ENCODE measurements around the gene GRIN2A.
"Not testable (repeated sequence)": the region's sequence is repeated elsewhere in the genome, so short reads cannot be mapped to it uniquely, and the experiment has no call there.

GRIN2A gene

GRCh38 chr16:9900576-9900975 lies 281.7 kb downstream of the GRIN2A start:
- no peaks in the 10 kb centered on the region for H3K36me3 Mint-ChIP-seq (ENCODE audit: low read depth)
- peaks cover 4% of the 10 kb centered on the region for H3K4me1 Mint-ChIP-seq
- peaks cover 8% of the 10 kb centered on the region for H3K27me3 Mint-ChIP-seq (ENCODE audit: low read depth, poor library complexity)
- no peaks in the 10 kb centered on the region for H3K9me3 Mint-ChIP-seq
- H3K27ac Mint-ChIP-seq = no peak overlapping the region
- DNase-seq = no peak
- TF ChIP-seq, protein P1, sequence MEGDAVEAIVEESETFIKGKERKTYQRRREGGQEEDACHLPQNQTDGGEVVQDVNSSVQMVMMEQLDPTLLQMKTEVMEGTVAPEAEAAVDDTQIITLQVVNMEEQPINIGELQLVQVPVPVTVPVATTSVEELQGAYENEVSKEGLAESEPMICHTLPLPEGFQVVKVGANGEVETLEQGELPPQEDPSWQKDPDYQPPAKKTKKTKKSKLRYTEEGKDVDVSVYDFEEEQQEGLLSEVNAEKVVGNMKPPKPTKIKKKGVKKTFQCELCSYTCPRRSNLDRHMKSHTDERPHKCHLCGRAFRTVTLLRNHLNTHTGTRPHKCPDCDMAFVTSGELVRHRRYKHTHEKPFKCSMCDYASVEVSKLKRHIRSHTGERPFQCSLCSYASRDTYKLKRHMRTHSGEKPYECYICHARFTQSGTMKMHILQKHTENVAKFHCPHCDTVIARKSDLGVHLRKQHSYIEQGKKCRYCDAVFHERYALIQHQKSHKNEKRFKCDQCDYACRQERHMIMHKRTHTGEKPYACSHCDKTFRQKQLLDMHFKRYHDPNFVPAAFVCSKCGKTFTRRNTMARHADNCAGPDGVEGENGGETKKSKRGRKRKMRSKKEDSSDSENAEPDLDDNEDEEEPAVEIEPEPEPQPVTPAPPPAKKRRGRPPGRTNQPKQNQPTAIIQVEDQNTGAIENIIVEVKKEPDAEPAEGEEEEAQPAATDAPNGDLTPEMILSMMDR (IDR thresholded peaks at IDR 0.05) = no peak
- no peak overlapping the region for H3K4me3 Mint-ChIP-seq

DNA sequence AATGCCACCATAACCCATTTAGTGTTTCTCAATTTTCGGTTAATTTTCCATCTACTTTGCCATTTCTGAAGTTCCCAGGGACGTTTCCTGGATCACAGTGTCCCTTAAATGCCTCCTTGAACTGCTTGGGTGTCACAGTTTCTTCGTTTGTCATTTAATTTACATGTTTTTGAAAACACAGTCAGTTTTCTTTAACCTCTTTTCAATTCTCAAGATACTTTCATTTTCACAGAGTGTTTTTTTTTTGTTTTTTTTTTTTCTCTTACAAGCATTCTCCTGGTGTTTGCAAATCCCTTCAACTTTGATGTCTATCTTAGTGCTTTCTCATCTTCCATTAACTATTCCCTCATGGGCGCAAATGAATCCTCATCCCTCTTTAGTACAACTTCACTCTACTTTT lies 283.7 kb downstream of the GRIN2A start:
- H3K27ac Mint-ChIP-seq = no peak overlapping the region
- TF ChIP-seq, protein P1 (IDR thresholded peaks at IDR 0.05) = no peak
- H3K36me3 Mint-ChIP-seq (ENCODE audit: low read depth) = no peaks in the 10 kb centered on the region
- H3K9me3 Mint-ChIP-seq = no peaks in the 10 kb centered on the region
- DNase-seq = no peak
- H3K27me3 Mint-ChIP-seq (ENCODE audit: low read depth, poor library complexity) = peaks cover 11% of the 10 kb centered on the region
- no peak overlapping the region for H3K4me3 Mint-ChIP-seq
- H3K4me1 Mint-ChIP-seq = peaks cover 4% of the 10 kb centered on the region

GRCh38 chr16:9898124-9898523 lies 284.1 kb downstream of the GRIN2A start:
- DNase-seq = no peak
- no peaks in the 10 kb centered on the region for H3K9me3 Mint-ChIP-seq
- H3K4me3 Mint-ChIP-seq = no peak overlapping the region
- H3K27ac Mint-ChIP-seq = no peak overlapping the region
- TF ChIP-seq, protein P1 (IDR thresholded peaks at IDR 0.05) = no peak
- H3K36me3 Mint-ChIP-seq (ENCODE audit: low read depth) = no peaks in the 10 kb centered on the region
- H3K27me3 Mint-ChIP-seq (ENCODE audit: low read depth, poor library complexity) = peaks cover 9% of the 10 kb centered on the region
- H3K4me1 Mint-ChIP-seq = no peaks in the 10 kb centered on the region

GRCh38 chr16:9895817-9896216 lies 286.4 kb downstream of the GRIN2A start:
- Mint-ChIP-seq H3K4me3 (no peak overlapping the region), H3K4me1 (peaks cover 14% of the 10 kb centered on the region), H3K9me3 (no peaks in the 10 kb centered on the region), H3K27ac (no peak overlapping the region), H3K36me3 (ENCODE audit: low read depth) (no peaks in the 10 kb centered on the region), H3K27me3 (ENCODE audit: low read depth, poor library complexity) (peaks cover 12% of the 10 kb centered on the region)
- TF ChIP-seq, protein P1 (IDR thresholded peaks at IDR 0.05) = no peak
- no peak for DNase-seq

- H3K27me3 Mint-ChIP-seq (ENCODE audit: low read depth, poor library complexity) = peaks cover 3% of the 10 kb centered on the region
- no peak overlapping the region for H3K27ac Mint-ChIP-seq
- H3K9me3 Mint-ChIP-seq = no peaks in the 10 kb centered on the region
- H3K36me3 Mint-ChIP-seq (ENCODE audit: low read depth) = no peaks in the 10 kb centered on the region
- peaks cover 15% of the 10 kb centered on the region for H3K4me1 Mint-ChIP-seq
- no peak for DNase-seq
- H3K4me3 Mint-ChIP-seq = no peak overlapping the region
- TF ChIP-seq, protein P1 (IDR thresholded peaks at IDR 0.05) = no peak
These were observed 296.4 kb downstream of the GRIN2A start for GRCh38 chr16:9885876-9886275.

GRCh38 chr16:9885467-9885866 lies 296.8 kb downstream of the GRIN2A start:
- peaks cover 3% of the 10 kb centered on the region for H3K27me3 Mint-ChIP-seq (ENCODE audit: low read depth, poor library complexity)
- no peaks in the 10 kb centered on the region for H3K36me3 Mint-ChIP-seq (ENCODE audit: low read depth)
- H3K4me3 Mint-ChIP-seq = peak overlapping the region; percentile 21
- TF ChIP-seq, protein P1 (IDR thresholded peaks at IDR 0.05) = no peak
- peaks cover 15% of the 10 kb centered on the region for H3K4me1 Mint-ChIP-seq
- H3K9me3 Mint-ChIP-seq = no peaks in the 10 kb centered on the region
- peak; percentile 3 for DNase-seq
- peak overlapping the region; percentile 56 for H3K27ac Mint-ChIP-seq

DNA sequence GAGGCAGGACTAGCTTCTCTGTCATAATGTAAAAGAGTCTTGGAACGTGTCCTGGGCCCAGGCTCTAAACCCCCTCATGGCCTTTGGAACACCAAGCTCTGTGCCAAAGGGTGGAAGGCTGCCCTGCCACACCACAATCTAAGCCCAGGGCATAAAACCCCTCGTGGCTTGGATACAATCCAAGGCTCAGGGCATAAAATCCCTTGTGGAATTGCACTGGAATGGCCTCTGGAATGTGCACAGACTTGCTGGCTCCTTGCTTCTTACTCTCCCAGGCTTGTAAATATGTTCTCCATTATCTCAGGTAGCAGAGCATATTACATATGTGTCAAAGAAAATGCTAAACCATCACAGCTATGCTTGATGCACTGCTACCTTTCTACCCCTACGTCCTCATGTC lies 306.2 kb downstream of the GRIN2A start:
- not testable (repeated sequence) for H3K9me3 Mint-ChIP-seq, DNase-seq
- H3K27me3 Mint-ChIP-seq (ENCODE audit: low read depth, poor library complexity) = peaks cover 11% of the 10 kb centered on the region

More for the DNA sequence above, 306.2 kb downstream of the GRIN2A start:
- not testable (repeated sequence) for H3K36me3 Mint-ChIP-seq (ENCODE audit: low read depth); H3K27ac Mint-ChIP-seq; H3K4me1 Mint-ChIP-seq; H3K4me3 Mint-ChIP-seq

All from nephron progenitor cell (in vitro differentiated cells).